Stomach (tissue), 9 donors: ENCODE results near the gene TAF1C. TPM values are rescaled to one million over a fixed set of nuclear protein-coding genes. Genes with fewer than 3 reads are reported as not detected.
"Not testable (repeated sequence)": the region's sequence is repeated elsewhere in the genome, so short reads cannot be mapped to it uniquely, and the experiment has no call there.

Source experiments
- DNase-seq, 2 donors: peaks; one replicate each; pipeline versions ENCODE4 v3.0.0 to v3.0.0-alpha.2; 2013 to 2019
- H3K27ac ChIP-seq, 5 donors: fragments of 200-600 bp in 4 of 5; sonication (generic) in 4 of 5; one replicate each; pipeline ENCODE4 v1.5.1; 2013 to 2019; ENCODE audit warnings: mild to moderate bottlenecking in 1 of 5, moderate library complexity in 1 of 5
- H3K27me3 ChIP-seq, 3 donors: fragments of 200-600 bp; sonication (generic); one replicate each; pipeline ENCODE4 v1.5.1; 2017 to 2019; ENCODE audit warnings: mixed run types in 1 of 3
- H3K36me3 ChIP-seq, 4 donors: fragments of 200-600 bp; sonication (generic); 1 replicate in 3 of 4; 2 replicates in 1 of 4; pipeline ENCODE4 v1.5.1; 2016 to 2019
- H3K4me1 ChIP-seq, 4 donors: fragments of 200-600 bp; sonication (generic); one replicate each; pipeline ENCODE4 v1.5.1; 2016 to 2019
- H3K4me3 ChIP-seq, 4 donors: fragments of 200-600 bp; sonication (generic) in 3 of 4; one replicate each; pipeline ENCODE4 v1.5.1; 2016 to 2019; ENCODE audit warnings: mild to moderate bottlenecking in 1 of 4
- H3K9me3 ChIP-seq, 4 donors: fragments of 200-600 bp; sonication (generic); one replicate each; pipeline ENCODE4 v1.5.1; 2016 to 2019
- CTCF ChIP-seq, 7 experiments: fragments of 450-650 bp in 4 of 7; fragments of 200-600 bp in 3 of 7; sonication (generic) in 3 of 7; IDR thresholded peaks; one replicate each; pipeline ENCODE4 v1.5.1; 2016 to 2019; ENCODE audit warnings: antibody characterized with exemption in 7 of 7, control low read depth in 2 of 7, mild to moderate bottlenecking in 1 of 7
- EP300 ChIP-seq: sonication (generic); formaldehyde crosslinking; IDR thresholded peaks from one replicate; pipeline ENCODE4 v1.6.1; 2017; ENCODE audit warnings: antibody characterized with exemption
- POLR2A ChIP-seq, 4 donors: fragments of 450-650 bp; IDR thresholded peaks; one replicate each; pipeline ENCODE4 v1.6.1; 2016; ENCODE audit warnings: antibody characterized with exemption in 4 of 4, control low read depth in 2 of 4, mild to moderate bottlenecking in 1 of 4, moderate library complexity in 1 of 4
- POLR2AphosphoS5 ChIP-seq, 3 donors: sonication (generic); formaldehyde crosslinking; IDR thresholded peaks; one replicate each; pipeline ENCODE4 v1.6.1; 2016; ENCODE audit warnings: antibody characterized with exemption in 3 of 3
- WGBS, 5 donors: extraction: QIAGEN DNeasy Blood & Tissue Kit in 3 of 5; methylation state at CpG; one replicate each; pipeline versions ENCODE4 v1.1.5 to v1.1.7; 2013 to 2018; 5-methylcytosine and 5-hydroxymethylcytosine counted together
- intact Hi-C: fragments of 100-400 bp; cut with DNase I; formaldehyde crosslinking; loops from one replicate; pipeline ENCODE4 v1.15.1; 2023; ENCODE audit warnings: low total_unique reads
- polyA plus RNA-seq, 3 donors: library from polyadenylated mRNA; stranded (reverse); fragments of 200-250 nt; gene quantifications; one replicate each; pipeline ENCODE4 v1.2.3, GENCODE V29; 2013
- total RNA-seq, 5 donors: library from RNA; depleted of rRNA; stranded (reverse); fragments of >200 nt; gene quantifications; one replicate each; pipeline versions ENCODE4 v1.1.0 to v1.2.3, GENCODE V29; 2014 to 2016
- donor health status: healthy with polysubstance abuse.
- donor health status: Bipolar disorder and iron deficiency.
- donor health status: healthy.

The TAF1C gene
- total and polyA plus RNA-seq, 8 donors: 15.3 to 377 (median 37.6) TPM

- Histone ChIP-seq H3K4me1 (no peaks in the 10 kb centered on the region), H3K27me3 (no peaks in the 10 kb centered on the region), H3K9me3 (no peaks in the 10 kb centered on the region), H3K27ac (no peak overlapping the region), H3K4me3 (no peak overlapping the region), H3K36me3 (no peaks in the 10 kb centered on the region)
- no peak for DNase-seq
- intact Hi-C loops: no loop called here
- 75 to 80% (median 77%) methylated on average over 2 of the region's 2 CpGs for WGBS, 5 donors
- no peak for TF ChIP-seq CTCF (IDR thresholded peaks at IDR 0.05)
Measured at GRCh38 chr16:84209989-84210388, 23.1 kb upstream of the TAF1C start.

- WGBS, 5 donors: 57 to 75% (median 61%) methylated on average over 4 to 8 of the region's 8 CpGs
- Histone ChIP-seq H3K4me1 (no peaks in the 10 kb centered on the region), H3K27me3 (peaks cover 0 to 6% (median 0%) of the 10 kb centered on the region in 3 donors), H3K4me3 (no peak overlapping the region), H3K9me3 (no peaks in the 10 kb centered on the region), H3K36me3 (no peaks in the 10 kb centered on the region), H3K27ac (no peak overlapping the region)
- TF ChIP-seq POLR2AphosphoS5 (IDR thresholded peaks at IDR 0.05): no peak
- intact Hi-C loops: no loop called here
- DNase-seq: no peak
Measured at GRCh38 chr16:84207879-84208278, 21.0 kb upstream of the TAF1C start.

- Histone ChIP-seq H3K36me3 (no peaks in the 10 kb centered on the region), H3K4me3 (no peak overlapping the region), H3K4me1 (no peaks in the 10 kb centered on the region), H3K27me3 (peaks cover 0 to 6% (median 0%) of the 10 kb centered on the region in 3 donors), H3K27ac (no peak overlapping the region), H3K9me3 (no peaks in the 10 kb centered on the region)
- TF ChIP-seq POLR2AphosphoS5 (IDR thresholded peaks at IDR 0.05) (no peak), POLR2A (IDR thresholded peaks at IDR 0.05) (no peak), CTCF (IDR thresholded peaks at IDR 0.05) (no peak), EP300 (no peak)
- DNase-seq: no peak
- intact Hi-C loops: no loop called here
- 56 to 73% (median 62%) methylated on average over 6 of the region's 6 CpGs for WGBS, 5 donors
Measured at GRCh38 chr16:84207251-84207650, 20.4 kb upstream of the TAF1C start.

GRCh38 chr16:84205976-84206691 is 19.3 kb upstream of the TAF1C start:
- Histone ChIP-seq H3K27me3 (peaks cover 0 to 6% (median 0%) of the 10 kb centered on the region in 3 donors), H3K27ac (no peak overlapping the region), H3K4me1 (no peaks in the 10 kb centered on the region), H3K36me3 (no peaks in the 10 kb centered on the region), H3K9me3 (no peaks in the 10 kb centered on the region), H3K4me3 (no peak overlapping the region)
- 82 to 90% (median 86%) methylated on average over 18 of the region's 18 CpGs for WGBS, 5 donors
- TF ChIP-seq POLR2A (IDR thresholded peaks at IDR 0.05): no peak
- no peak for TF ChIP-seq CTCF (IDR thresholded peaks at IDR 0.05)
- TF ChIP-seq EP300: no peak
- no peak for TF ChIP-seq POLR2AphosphoS5 (IDR thresholded peaks at IDR 0.05)
- intact Hi-C loops: no loop called here
- DNase-seq: no peak

GRCh38 chr16:84205123-84205522 is 18.3 kb upstream of the TAF1C start:
- intact Hi-C loops: not testable (repeated sequence)

GRCh38 chr16:84204551-84204950 is 17.7 kb upstream of the TAF1C start:
- H3K27me3 ChIP-seq, H3K4me3 ChIP-seq, H3K9me3 ChIP-seq, H3K36me3 ChIP-seq, H3K4me1 ChIP-seq, DNase-seq, H3K27ac ChIP-seq, intact Hi-C loops: not testable (repeated sequence)
- 73 to 97% (median 95%) methylated on average over 6 to 26 of the region's 26 CpGs for WGBS, 5 donors

More at GRCh38 chr16:84205123-84205522, 18.3 kb upstream of the TAF1C start:
- H3K27me3 ChIP-seq, H3K4me3 ChIP-seq, DNase-seq, H3K36me3 ChIP-seq, H3K4me1 ChIP-seq, H3K9me3 ChIP-seq, H3K27ac ChIP-seq: not testable (repeated sequence)
- WGBS, 5 donors: 90 to 93% (median 92%) methylated on average over 5 to 6 of the region's 6 CpGs
